ENCODE data around the gene HMGXB4. TPM values are rescaled to one million over a fixed set of nuclear protein-coding genes. Genes with fewer than 3 reads are reported as not detected.

Gene HMGXB4
- total and polyA plus RNA-seq, 9 of the 15 experiments (the other 6 are each of a cell fraction or from before 2014, with no cell fraction given) = 9.9 to 31.4 (median 24.8) TPM

DNA sequence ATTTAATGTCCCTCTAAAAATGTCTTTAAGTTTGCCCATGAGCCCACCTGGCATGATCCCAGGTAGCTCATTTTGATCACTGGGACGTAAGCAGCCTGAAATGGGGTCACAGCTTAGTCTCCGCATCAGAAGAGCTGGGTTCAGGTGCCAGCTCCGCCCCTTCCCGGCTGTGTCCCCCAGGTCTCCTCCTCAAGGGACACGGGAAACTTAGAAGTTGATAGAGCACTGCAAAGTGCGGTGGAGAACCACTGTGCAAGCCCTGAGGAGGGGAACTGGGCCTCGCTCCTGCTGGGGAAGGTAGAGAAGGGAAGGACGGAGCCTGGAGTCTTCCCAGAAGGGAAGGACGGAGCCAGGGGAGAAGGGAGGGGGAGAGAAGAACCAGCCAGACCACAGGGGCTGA is 50.1 kb downstream of the HMGXB4 start:
- H3K27me3 ChIP-seq (ENCODE audit: control insufficient read depth in 2 of 2, insufficient read depth in 2 of 2, low read length in 2 of 2) = no peaks in the 10 kb centered on the region
- CTCF ChIA-PET (ENCODE audit: low intra/inter-chr PET ratio) = no interaction called here
- H4K20me1 ChIP-seq (replicated peaks; ENCODE audit: control insufficient read depth, insufficient read depth, low read length) = no peaks in the 10 kb centered on the region; the same call in none of the 2 replicates
- H2AFZ ChIP-seq (ENCODE audit: low read depth, low read length) = no peak overlapping the region
- H3K9ac ChIP-seq (ENCODE audit: insufficient read depth in 1 of 2, low read depth in 2 of 2, low read length in 2 of 2) = peak overlapping the region in 1 of 2 experiments; percentile 45; a peak in 1 of 4 replicates
- ATAC-seq (no peak), FAIRE-seq (no peak), DNase-seq (ENCODE audit: extremely low read depth in 1 of 4, low spot score in 3 of 4) (no peak)
- H3K27ac ChIP-seq (ENCODE audit: extremely low read depth, low read depth, low read length) = no peak overlapping the region
- no TSS peak for BruUV-seq (replicated peaks)
- in situ Hi-C loops (cut with MboI) (no loop called here), intact Hi-C loops (cut with micrococcal nuclease) (no loop called here)
- H3K79me2 ChIP-seq (ENCODE audit: control insufficient read depth, insufficient read depth, low read length) = peaks cover 5% of the 10 kb centered on the region; the same call in 2 of the 3 replicates
- no peaks in the 10 kb centered on the region for H3K9me3 ChIP-seq (replicated peaks; ENCODE audit: control insufficient read depth, insufficient read depth, low read depth, low read length)
- POLR2A ChIA-PET = interaction anchor here (0.6 to 1.1 kb wide), 2 partner anchors 11 to 77 kb away, joined by 3 read pairs; no protein-coding TSS in a partner anchor
- H3K36me3 ChIP-seq (ENCODE audit: control insufficient read depth, insufficient read depth, low read length) = peaks cover 5% of the 10 kb centered on the region; the same call in 1 of the 3 replicates
- no peak overlapping the region for H3K4me2 ChIP-seq (ENCODE audit: insufficient read depth, low read length)
- no peak overlapping the region for H3K4me3 ChIP-seq
- peaks cover 3 to 4% of the 10 kb centered on the region in 2 experiments; a peak in 3 of 5 replicates for H3K4me1 ChIP-seq (replicated peaks in 1 of 2; ENCODE audit: control insufficient read depth in 2 of 2, insufficient read depth in 2 of 2, low read length in 2 of 2)
- no peaks in the 10 kb centered on the region for H3K9me1 ChIP-seq (ENCODE audit: control insufficient read depth, insufficient read depth, low read length)
- WGBS (ENCODE audit: insufficient coverage, low coverage, missing lambda C conversion rate) = 70% methylated on average over 5 of the region's 9 CpGs
- TF ChIP-seq ZNF140 (CRISPR knock-in tag; IDR thresholded peaks at IDR 0.05) (no peak), SRSF1 (IDR thresholded peaks at IDR 0.05; ENCODE audit: low read depth, low read length) (no peak), ZNF79 (CRISPR knock-in tag; IDR thresholded peaks at IDR 0.05; ENCODE audit: low read depth) (no peak), ZNF174 (CRISPR knock-in tag; IDR thresholded peaks at IDR 0.05) (no peak), KLF1 (tag; IDR thresholded peaks at IDR 0.05) (no peak)
- TF ChIP-seq, protein P1, sequence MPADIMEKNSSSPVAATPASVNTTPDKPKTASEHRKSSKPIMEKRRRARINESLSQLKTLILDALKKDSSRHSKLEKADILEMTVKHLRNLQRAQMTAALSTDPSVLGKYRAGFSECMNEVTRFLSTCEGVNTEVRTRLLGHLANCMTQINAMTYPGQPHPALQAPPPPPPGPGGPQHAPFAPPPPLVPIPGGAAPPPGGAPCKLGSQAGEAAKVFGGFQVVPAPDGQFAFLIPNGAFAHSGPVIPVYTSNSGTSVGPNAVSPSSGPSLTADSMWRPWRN (IDR thresholded peaks at IDR 0.05; ENCODE audit: low read depth) = no peak
- TF ChIP-seq, protein P2, sequence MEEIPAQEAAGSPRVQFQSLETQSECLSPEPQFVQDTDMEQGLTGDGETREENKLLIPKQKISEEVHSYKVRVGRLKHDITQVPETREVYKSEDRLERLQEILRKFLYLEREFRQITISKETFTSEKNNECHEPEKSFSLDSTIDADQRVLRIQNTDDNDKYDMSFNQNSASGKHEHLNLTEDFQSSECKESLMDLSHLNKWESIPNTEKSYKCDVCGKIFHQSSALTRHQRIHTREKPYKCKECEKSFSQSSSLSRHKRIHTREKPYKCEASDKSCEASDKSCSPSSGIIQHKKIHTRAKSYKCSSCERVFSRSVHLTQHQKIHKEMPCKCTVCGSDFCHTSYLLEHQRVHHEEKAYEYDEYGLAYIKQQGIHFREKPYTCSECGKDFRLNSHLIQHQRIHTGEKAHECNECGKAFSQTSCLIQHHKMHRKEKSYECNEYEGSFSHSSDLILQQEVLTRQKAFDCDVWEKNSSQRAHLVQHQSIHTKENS (CRISPR knock-in tag; IDR thresholded peaks at IDR 0.05) = no peak
- TF ChIP-seq, protein P3, sequence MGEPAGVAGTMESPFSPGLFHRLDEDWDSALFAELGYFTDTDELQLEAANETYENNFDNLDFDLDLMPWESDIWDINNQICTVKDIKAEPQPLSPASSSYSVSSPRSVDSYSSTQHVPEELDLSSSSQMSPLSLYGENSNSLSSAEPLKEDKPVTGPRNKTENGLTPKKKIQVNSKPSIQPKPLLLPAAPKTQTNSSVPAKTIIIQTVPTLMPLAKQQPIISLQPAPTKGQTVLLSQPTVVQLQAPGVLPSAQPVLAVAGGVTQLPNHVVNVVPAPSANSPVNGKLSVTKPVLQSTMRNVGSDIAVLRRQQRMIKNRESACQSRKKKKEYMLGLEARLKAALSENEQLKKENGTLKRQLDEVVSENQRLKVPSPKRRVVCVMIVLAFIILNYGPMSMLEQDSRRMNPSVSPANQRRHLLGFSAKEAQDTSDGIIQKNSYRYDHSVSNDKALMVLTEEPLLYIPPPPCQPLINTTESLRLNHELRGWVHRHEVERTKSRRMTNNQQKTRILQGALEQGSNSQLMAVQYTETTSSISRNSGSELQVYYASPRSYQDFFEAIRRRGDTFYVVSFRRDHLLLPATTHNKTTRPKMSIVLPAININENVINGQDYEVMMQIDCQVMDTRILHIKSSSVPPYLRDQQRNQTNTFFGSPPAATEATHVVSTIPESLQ (CRISPR knock-in tag; IDR thresholded peaks at IDR 0.05) = no peak
